MCF 10A (cell line): ENCODE results near the gene INPP5D. TPM values are rescaled to one million over a fixed set of nuclear protein-coding genes. Genes with fewer than 3 reads are reported as not detected.

Source experiments
- BruUV-seq: library from RNA; stranded (reverse); fragments of 400-500 nt; replicated peaks from 2 replicates; lab custom pipeline; 2021; lab: Mats Ljungman, UMichigan
- CTCF ChIA-PET: fragments of 300-600 bp; sonication (Branson Sonifier 250); formaldehyde crosslinking; extraction: SDS; loops from one replicate; lab custom pipeline; 2021; ENCODE audit warnings: antibody characterized with exemption, inconsistent platforms; lab: Yijun Ruan, JAX
- POLR2A ChIA-PET: fragments of 300-600, 350-650 bp; sonication (Branson Sonifier 250); formaldehyde crosslinking; extraction: SDS; loops from one replicate; lab custom pipeline; 2020; ENCODE audit warnings: antibody characterized with exemption, inconsistent platforms; lab: Yijun Ruan, JAX
- DNase-seq: peaks from one replicate; pipeline ENCODE4 v3.0.0-alpha.2; 2018; ENCODE audit not compliant: unreplicated experiment
- H3K27ac Mint-ChIP-seq: one replicate; pipeline ENCODE4 v1.8.0; 2022; ENCODE audit warnings: mild to moderate bottlenecking, low read depth, mixed read lengths; ENCODE audit not compliant: unreplicated experiment
- H3K27me3 Mint-ChIP-seq: one replicate; pipeline ENCODE4 v1.8.0; 2022; ENCODE audit warnings: mixed read lengths; ENCODE audit not compliant: insufficient read depth, unreplicated experiment
- H3K36me3 Mint-ChIP-seq: one replicate; pipeline ENCODE4 v1.8.0; 2022; ENCODE audit warnings: mild to moderate bottlenecking, moderate library complexity, mixed read lengths; ENCODE audit not compliant: insufficient read depth, unreplicated experiment
- H3K4me1 Mint-ChIP-seq: one replicate; pipeline ENCODE4 v1.8.0; 2022; ENCODE audit warnings: mixed read lengths; ENCODE audit not compliant: insufficient read depth, unreplicated experiment
- H3K4me3 Mint-ChIP-seq: one replicate; pipeline ENCODE4 v1.8.0; 2022; ENCODE audit warnings: mild to moderate bottlenecking, moderate library complexity, mixed read lengths; ENCODE audit not compliant: unreplicated experiment
- H3K9me3 Mint-ChIP-seq: one replicate; pipeline ENCODE4 v1.8.0; 2022; ENCODE audit warnings: mixed read lengths; ENCODE audit not compliant: unreplicated experiment
- CTCF ChIP-seq: fragments of 200-600 bp; IDR thresholded peaks from one replicate; pipeline ENCODE4 v1.8.0; 2022; ENCODE audit warnings: antibody characterized with exemption, mild to moderate bottlenecking; ENCODE audit not compliant: unreplicated experiment
- intact Hi-C: fragments of 100-400 bp; cut with micrococcal nuclease; formaldehyde crosslinking; loops from 2 replicates; pipeline ENCODE4 v1.14.1; 2022
- total RNA-seq: library from RNA; stranded (reverse); gene quantifications from 2 replicates; pipeline ENCODE4 v1.2.3, GENCODE V29; 2022

INPP5D gene
- total RNA-seq, 1 experiment from 2014 or later: 64.9 TPM

- BruUV-seq: no TSS peak
- no peaks in the 10 kb centered on the region for H3K27me3 Mint-ChIP-seq
- no peak for DNase-seq
- H3K27ac Mint-ChIP-seq: no peak overlapping the region
- no peak for TF ChIP-seq CTCF
- H3K4me1 Mint-ChIP-seq: peaks cover 7% of the 10 kb centered on the region
- intact Hi-C loops: no loop called here
- H3K36me3 Mint-ChIP-seq: no peaks in the 10 kb centered on the region
- CTCF ChIA-PET: interaction anchor here (0.8 to 1.0 kb wide), 2 partner anchors 77 to 206 kb away, joined by 3 to 4 read pairs; no protein-coding TSS in a partner anchor
- H3K9me3 Mint-ChIP-seq: no peaks in the 10 kb centered on the region
- H3K4me3 Mint-ChIP-seq: no peak overlapping the region
- POLR2A ChIA-PET: no interaction called here
These were observed 3.1 kb upstream of the INPP5D start for GRCh38 chr2:233056961-233057605.

- Mint-ChIP-seq H3K27ac (no peak overlapping the region), H3K36me3 (no peaks in the 10 kb centered on the region), H3K4me3 (no peak overlapping the region), H3K27me3 (no peaks in the 10 kb centered on the region), H3K4me1 (peaks cover 7% of the 10 kb centered on the region), H3K9me3 (no peaks in the 10 kb centered on the region)
- no peak for DNase-seq
- no TSS peak for BruUV-seq
- CTCF ChIA-PET: interaction anchor here (0.6 kb wide), 1 partner anchor 80 kb away, joined by 4 read pairs; no protein-coding TSS in a partner anchor
- no peak for TF ChIP-seq CTCF
- intact Hi-C loops: no loop called here
- POLR2A ChIA-PET: interaction anchor here (0.7 kb wide), 1 partner anchor 27 kb away, joined by 4 read pairs; no protein-coding TSS in a partner anchor
These were observed 1.2 kb upstream of the INPP5D start for GRCh38 chr2:233058717-233059546.

GRCh38 chr2:233059547-233059796 is 670 bp upstream of the INPP5D start:
- no peaks in the 10 kb centered on the region for H3K27me3 Mint-ChIP-seq
- peaks cover 4% of the 10 kb centered on the region for H3K4me1 Mint-ChIP-seq
- intact Hi-C loops: no loop called here
- H3K36me3 Mint-ChIP-seq: no peaks in the 10 kb centered on the region
- no peak overlapping the region for H3K27ac Mint-ChIP-seq
- H3K4me3 Mint-ChIP-seq: no peak overlapping the region
- ChIA-PET POLR2A (interaction anchor here (0.7 to 1.2 kb wide), 2 partner anchors 12 to 26 kb away, joined by 4 read pairs; no protein-coding TSS in a partner anchor), CTCF (interaction anchor here (0.6 kb wide), 1 partner anchor 81 kb away, joined by 4 read pairs; no protein-coding TSS in a partner anchor)
- H3K9me3 Mint-ChIP-seq: no peaks in the 10 kb centered on the region
- BruUV-seq: no TSS peak
- DNase-seq: no peak
- TF ChIP-seq CTCF: no peak

- no TSS peak for BruUV-seq
- no peak for DNase-seq
- ChIA-PET CTCF (interaction anchor here (0.6 to 0.7 kb wide), 3 partner anchors 23 to 341 kb away, joined by 3 read pairs; no protein-coding TSS in a partner anchor), POLR2A (interaction anchor here (0.5 to 1.2 kb wide), 3 partner anchors 13 to 755 kb away, joined by 3 to 4 read pairs (median 3); no protein-coding TSS in a partner anchor)
- Mint-ChIP-seq H3K27ac (no peak overlapping the region), H3K4me3 (no peak overlapping the region), H3K9me3 (no peaks in the 10 kb centered on the region), H3K27me3 (no peaks in the 10 kb centered on the region), H3K4me1 (no peaks in the 10 kb centered on the region), H3K36me3 (no peaks in the 10 kb centered on the region)
- no peak for TF ChIP-seq CTCF
- intact Hi-C loops: no loop called here
These were observed 398 bp downstream of the INPP5D start for GRCh38 chr2:233060501-233060979.
